Measurements from ENCODE around the gene OR8A1. TPM values are rescaled to one million over a fixed set of nuclear protein-coding genes. Genes with fewer than 3 reads are reported as not detected.
"Not testable (repeated sequence)": the region's sequence is repeated elsewhere in the genome, so short reads cannot be mapped to it uniquely, and the experiment has no call there.

The OR8A1 gene
- total RNA-seq, 1 donor from 2014 or later = not detected

GRCh38 chr11:124592627-124593026, 22.8 kb downstream of the OR8A1 start:
- no peak for DNase-seq (ENCODE audit: low spot score)

- no peak for DNase-seq (ENCODE audit: low spot score)
These were observed 25.5 kb downstream of the OR8A1 start for GRCh38 chr11:124595302-124595701.

DNA sequence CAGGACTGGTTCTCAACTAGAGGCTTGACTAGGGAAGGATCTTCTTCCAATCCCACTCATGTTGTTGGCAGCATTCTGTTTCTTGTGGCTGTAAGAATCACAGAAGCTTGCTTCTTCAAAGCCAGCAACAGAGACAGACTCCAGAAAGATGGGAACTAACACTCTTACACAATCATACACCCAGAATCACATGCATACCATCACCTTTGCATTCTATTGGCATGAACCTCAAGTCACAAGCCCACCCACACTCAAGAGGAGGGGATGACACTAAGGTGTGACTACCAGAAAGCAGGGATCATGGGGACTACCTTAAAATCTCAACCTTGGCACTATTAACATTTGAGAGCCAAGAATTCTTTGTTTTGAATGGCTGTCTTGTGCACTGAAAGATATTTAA, 27.8 kb downstream of the OR8A1 start:
- no peak for DNase-seq (ENCODE audit: low spot score)

GRCh38 chr11:124600621-124601320, 31.0 kb downstream of the OR8A1 start:
- no peak for DNase-seq (ENCODE audit: low spot score)

DNA sequence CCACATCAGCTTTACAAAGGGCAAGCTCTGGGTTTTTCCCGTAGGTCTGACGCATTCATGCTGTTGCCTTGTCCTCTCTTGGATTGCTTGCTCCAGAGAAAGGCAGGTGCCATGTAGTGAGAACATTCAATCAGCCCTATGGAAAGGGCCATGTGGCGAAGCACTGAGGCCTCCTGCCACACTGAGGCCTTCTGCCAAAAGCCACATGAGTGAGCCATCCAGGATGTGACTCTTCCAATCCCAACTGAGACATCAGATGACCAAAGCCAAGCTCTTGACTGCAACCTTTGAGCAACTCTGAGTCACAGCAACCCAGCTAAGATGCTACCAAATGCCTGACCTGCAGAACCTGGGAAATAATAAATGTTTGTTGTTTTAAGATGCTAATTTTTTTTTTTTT, 32.4 kb downstream of the OR8A1 start:
- DNase-seq (ENCODE audit: low spot score) = no peak

DNA sequence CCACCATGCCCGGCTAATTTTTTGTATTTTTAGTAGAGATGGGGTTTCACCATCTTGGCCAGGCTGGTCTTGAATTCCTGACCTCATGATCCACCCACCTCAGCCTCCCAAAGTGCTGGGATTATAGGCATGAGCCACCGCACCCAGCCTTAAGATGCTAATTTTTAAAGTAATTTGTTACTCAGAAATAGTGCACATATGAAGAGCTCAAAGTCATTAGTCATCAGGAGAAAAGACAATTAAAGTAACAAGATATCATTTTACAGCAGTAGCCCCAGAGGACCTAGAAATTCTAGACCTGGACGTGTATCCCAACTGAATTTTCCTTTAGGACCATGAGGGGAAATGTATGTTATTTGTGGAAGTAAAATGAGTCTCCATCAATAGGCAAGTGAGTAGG, 32.9 kb downstream of the OR8A1 start:
- not testable (repeated sequence) for DNase-seq (ENCODE audit: low spot score)

- no peak for DNase-seq (ENCODE audit: low spot score)
These were observed 35.9 kb downstream of the OR8A1 start for GRCh38 chr11:124605719-124606118.

GRCh38 chr11:124608147-124608546, 38.4 kb downstream of the OR8A1 start:
- no peak for DNase-seq (ENCODE audit: low spot score)

DNA sequence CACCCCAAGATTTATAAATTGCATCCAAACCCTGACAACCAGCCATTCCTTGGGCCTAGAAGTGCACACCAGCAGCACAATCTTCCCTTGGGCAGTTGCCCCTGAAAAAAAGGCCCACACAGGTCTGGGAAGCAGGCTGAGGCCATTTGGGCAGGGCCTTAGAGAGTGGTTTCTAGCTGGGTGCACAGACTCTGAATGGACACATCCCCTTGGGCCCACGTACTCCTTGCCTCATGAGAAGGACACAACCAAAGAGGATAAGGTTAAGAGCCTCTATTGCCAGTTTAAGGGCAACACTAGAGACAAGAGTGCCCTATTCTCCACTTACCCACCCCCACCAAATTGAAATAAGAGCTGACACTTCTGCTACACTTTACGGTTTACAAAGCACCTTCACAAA, 40.5 kb downstream of the OR8A1 start:
- DNase-seq (ENCODE audit: low spot score) = no peak

DNA sequence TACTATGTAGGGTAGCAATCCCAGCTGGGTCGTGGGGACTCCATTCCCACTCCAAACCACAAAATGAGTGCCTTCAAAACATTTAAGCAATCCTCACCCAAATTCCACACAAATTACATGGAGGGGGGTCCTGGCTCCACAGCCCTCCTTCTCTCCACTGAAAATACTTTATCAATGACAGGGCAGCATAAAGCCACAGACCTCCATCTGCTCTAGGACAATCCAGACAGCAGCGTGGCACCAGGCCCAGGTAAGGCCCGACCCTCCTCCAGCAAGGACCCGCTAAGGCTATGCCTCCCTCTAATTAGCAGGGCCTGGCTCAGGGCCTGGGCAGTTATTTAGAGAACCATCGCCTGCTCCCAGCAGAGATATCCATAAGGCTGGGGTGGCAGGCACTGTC, 41.3 kb downstream of the OR8A1 start, which contains the start of gene PANX3:
TSS of gene PANX3 (plus strand) at position 365 of the 400 bp plus-strand sequence. CDS start 129 bp downstream, outside the sequence.
- no peak for DNase-seq (ENCODE audit: low spot score)

DNA sequence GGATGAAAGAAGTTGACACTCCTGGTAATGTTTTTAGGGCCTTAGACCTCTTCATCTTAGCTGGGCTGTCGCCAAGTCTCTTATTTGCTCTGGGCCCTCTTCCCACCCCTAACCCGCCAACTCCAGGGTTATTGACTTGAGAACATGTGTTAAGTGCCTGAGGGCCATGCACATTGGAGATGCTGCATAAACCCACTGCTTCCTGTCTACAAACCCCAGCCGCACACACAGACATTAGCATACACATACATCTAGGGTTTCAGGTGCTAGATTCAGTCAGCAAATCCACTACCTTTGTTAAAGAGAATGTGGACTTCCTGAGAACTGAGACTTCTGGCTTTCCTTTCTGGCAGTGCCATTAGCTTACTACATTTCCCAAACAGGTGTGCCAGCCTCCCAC, 42.2 kb downstream of the OR8A1 start:
- DNase-seq (ENCODE audit: low spot score) = no peak

GRCh38 chr11:124612567-124613246, 42.9 kb downstream of the OR8A1 start:
- no peak for DNase-seq (ENCODE audit: low spot score)

GRCh38 chr11:124618863-124619262, 49.1 kb downstream of the OR8A1 start:
- DNase-seq (ENCODE audit: low spot score) = no peak

Other genes starting within 250 kb of the OR8A1 start
- gene OR8D2, start 249.8 kb upstream of the OR8A1 start, total RNA-seq = not detected
- not detected for gene OR8B2, start 185.5 kb upstream of the OR8A1 start, total RNA-seq
- gene OR8B3, start 171.0 kb upstream of the OR8A1 start, total RNA-seq = not detected
- gene OR8B4, start 145.1 kb upstream of the OR8A1 start, total RNA-seq = not detected
- gene OR8B8, start 124.3 kb upstream of the OR8A1 start, total RNA-seq = not detected
- gene OR8B12, start 26.3 kb upstream of the OR8A1 start, total RNA-seq = not detected
- gene PANX3, start 41.4 kb downstream of the OR8A1 start, total RNA-seq = not detected
- 43.9 TPM for gene TBRG1, start 52.9 kb downstream of the OR8A1 start, total RNA-seq
- 33.1 TPM for gene SIAE, start 103.7 kb downstream of the OR8A1 start, total RNA-seq
- 6.4 TPM for gene SPA17, start 103.9 kb downstream of the OR8A1 start, total RNA-seq
- gene NRGN, start 169.9 kb downstream of the OR8A1 start, total RNA-seq = 6.1 TPM
- gene VSIG2, start 182.3 kb downstream of the OR8A1 start, total RNA-seq = 24.3 TPM
- 22.0 TPM for gene ESAM, start 192.3 kb downstream of the OR8A1 start, total RNA-seq
- 12.1 TPM for gene MSANTD2, start 230.4 kb downstream of the OR8A1 start, total RNA-seq